ENCODE measurements around the gene FAM107B.

The FAM107B gene

DNA sequence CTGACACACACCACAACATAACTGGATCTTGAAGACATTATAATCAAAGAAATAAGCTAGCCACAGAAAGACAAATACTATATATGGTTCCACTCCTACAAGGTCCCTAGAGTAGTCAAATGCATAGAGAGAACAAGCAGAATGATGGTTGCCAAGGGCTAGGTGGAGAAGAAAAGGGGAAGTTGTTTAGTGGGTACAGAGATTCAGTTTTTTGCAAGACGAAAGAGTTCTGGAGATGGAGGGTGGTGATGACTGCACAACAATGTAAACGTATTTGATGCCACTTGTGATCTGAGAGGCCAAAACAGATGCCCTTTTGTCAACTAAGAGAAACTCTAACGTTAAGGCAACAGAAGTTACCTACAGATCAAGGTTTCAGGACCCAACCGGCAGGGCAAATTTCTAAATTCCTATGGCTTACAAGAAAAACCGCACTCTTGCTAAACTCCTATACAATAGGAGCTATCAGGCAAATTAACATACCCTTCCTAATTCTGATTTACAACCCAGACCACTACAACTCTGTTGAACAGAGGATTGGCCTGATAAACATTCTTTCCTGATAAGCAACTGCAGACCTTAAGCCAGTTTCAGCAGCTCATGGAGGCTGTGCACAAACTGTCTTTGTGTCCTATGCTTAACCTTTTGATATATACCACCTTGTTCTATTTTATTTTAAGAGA lies 69.0 kb downstream of the FAM107B start:
- TF ChIP-seq, protein P1, sequence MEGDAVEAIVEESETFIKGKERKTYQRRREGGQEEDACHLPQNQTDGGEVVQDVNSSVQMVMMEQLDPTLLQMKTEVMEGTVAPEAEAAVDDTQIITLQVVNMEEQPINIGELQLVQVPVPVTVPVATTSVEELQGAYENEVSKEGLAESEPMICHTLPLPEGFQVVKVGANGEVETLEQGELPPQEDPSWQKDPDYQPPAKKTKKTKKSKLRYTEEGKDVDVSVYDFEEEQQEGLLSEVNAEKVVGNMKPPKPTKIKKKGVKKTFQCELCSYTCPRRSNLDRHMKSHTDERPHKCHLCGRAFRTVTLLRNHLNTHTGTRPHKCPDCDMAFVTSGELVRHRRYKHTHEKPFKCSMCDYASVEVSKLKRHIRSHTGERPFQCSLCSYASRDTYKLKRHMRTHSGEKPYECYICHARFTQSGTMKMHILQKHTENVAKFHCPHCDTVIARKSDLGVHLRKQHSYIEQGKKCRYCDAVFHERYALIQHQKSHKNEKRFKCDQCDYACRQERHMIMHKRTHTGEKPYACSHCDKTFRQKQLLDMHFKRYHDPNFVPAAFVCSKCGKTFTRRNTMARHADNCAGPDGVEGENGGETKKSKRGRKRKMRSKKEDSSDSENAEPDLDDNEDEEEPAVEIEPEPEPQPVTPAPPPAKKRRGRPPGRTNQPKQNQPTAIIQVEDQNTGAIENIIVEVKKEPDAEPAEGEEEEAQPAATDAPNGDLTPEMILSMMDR (conservative IDR thresholded peaks at IDR 0.05; ENCODE audit: low read depth, low read length): no peak
- H3K4me3 ChIP-seq (ENCODE audit: low read depth, low read length): no peak overlapping the region
- DNase-seq (ENCODE audit: low read depth): no peak

DNA sequence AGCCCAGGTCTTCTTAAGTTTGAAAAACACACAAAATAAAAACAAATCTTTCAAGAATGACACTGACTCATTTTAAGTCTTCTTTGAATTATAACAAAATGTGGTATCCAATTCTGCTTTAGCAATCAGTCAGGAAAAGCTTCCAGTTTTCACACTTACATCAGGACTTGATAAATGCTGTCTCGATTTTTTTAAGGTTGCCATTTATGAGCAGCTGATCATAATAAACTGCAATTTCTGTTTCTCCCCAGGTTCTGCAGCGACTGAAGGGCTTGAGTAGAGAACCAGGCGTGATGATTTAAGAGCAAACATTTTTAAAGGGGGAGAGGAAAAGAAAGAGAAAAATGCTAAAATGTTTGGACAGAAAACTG lies 71.1 kb downstream of the FAM107B start:
- TF ChIP-seq, protein P1 (conservative IDR thresholded peaks at IDR 0.05; ENCODE audit: low read depth, low read length): no peak
- DNase-seq (ENCODE audit: low read depth): no peak
- no peak overlapping the region for H3K4me3 ChIP-seq (ENCODE audit: low read depth, low read length)

DNA sequence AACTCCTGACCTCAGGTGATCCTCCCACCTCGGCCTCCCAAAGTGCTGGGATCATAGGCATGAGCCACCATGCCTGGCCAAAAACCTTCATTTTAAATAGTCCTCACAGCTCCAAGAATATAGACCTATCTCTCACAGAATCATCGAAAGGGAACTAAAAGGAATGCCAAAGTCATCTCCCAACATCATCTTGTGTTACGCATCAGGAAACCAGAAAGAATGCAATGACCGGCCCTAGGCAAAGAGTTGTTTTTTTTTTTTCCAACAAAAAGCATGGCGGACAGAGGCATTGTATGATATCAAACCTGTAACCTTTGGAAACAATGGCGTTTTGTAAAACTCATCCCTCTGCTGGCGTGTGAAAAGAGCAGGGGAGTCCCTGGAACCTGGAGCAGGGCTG lies 73.2 kb downstream of the FAM107B start:
- no peak overlapping the region for H3K4me3 ChIP-seq (ENCODE audit: low read depth, low read length)
- TF ChIP-seq, protein P1 (conservative IDR thresholded peaks at IDR 0.05; ENCODE audit: low read depth, low read length): no peak
- no peak for DNase-seq (ENCODE audit: low read depth)

DNA sequence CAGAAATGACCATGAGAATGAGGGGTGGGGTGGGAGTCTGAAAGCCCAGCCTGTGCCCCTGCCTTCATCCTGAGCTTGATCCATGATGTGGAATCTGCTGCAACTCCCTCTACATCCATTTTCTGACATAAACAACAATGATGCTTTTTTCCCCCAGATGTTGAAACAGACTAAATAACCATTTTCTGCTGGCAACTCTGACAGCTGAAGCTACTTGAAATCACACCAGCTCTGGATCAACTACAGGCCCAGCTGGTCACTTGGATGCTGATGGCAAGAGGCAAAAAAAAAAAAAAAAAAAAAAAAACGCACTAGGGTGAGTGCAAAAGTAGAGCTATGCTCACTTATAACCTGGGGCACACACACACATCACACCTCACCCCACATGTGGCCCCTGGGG lies 74.2 kb downstream of the FAM107B start:
- no peak for DNase-seq (ENCODE audit: low read depth)
- TF ChIP-seq, protein P1 (conservative IDR thresholded peaks at IDR 0.05; ENCODE audit: low read depth, low read length): no peak
- H3K4me3 ChIP-seq (ENCODE audit: low read depth, low read length): no peak overlapping the region

DNA sequence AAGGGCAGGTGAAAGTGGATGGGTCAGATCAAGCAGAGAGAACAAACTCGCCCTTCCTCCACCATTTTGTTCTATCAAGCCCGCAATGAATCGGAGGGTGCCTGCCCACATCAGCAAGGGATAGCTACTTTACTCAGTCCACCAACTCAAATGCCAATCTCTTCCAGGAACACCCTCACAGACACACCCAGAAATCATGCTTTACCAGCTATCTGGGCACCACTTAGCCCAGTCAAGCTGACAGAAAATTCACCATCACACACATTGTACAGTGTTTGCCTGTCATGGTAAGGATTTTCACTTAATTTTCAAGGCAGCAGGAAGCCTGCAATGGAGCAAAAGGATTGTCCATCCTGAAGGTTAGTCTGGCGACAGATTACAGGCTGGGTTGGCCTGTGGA lies 75.2 kb downstream of the FAM107B start:
- TF ChIP-seq, protein P1 (conservative IDR thresholded peaks at IDR 0.05; ENCODE audit: low read depth, low read length): no peak
- DNase-seq (ENCODE audit: low read depth): no peak
- no peak overlapping the region for H3K4me3 ChIP-seq (ENCODE audit: low read depth, low read length)

DNA sequence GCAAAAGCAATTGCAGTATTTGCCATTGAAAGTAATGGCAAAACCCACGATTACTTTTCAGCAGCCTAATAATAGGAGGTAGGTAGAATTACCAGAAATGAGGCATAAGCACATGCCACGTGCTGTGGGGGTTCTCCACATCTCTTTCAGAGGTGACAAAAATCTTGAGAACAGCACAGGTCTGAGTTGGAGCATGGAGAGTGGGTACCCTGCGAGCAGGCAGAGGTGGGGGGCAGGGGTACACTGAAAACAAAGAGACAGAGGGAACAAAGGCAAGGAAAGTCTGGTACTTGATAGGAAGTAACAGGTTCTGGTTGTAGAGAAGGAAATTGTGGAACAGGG lies 75.9 kb downstream of the FAM107B start:
- DNase-seq (ENCODE audit: low read depth): no peak
- H3K4me3 ChIP-seq (ENCODE audit: low read depth, low read length): no peak overlapping the region
- TF ChIP-seq, protein P1 (conservative IDR thresholded peaks at IDR 0.05; ENCODE audit: low read depth, low read length): no peak

DNA sequence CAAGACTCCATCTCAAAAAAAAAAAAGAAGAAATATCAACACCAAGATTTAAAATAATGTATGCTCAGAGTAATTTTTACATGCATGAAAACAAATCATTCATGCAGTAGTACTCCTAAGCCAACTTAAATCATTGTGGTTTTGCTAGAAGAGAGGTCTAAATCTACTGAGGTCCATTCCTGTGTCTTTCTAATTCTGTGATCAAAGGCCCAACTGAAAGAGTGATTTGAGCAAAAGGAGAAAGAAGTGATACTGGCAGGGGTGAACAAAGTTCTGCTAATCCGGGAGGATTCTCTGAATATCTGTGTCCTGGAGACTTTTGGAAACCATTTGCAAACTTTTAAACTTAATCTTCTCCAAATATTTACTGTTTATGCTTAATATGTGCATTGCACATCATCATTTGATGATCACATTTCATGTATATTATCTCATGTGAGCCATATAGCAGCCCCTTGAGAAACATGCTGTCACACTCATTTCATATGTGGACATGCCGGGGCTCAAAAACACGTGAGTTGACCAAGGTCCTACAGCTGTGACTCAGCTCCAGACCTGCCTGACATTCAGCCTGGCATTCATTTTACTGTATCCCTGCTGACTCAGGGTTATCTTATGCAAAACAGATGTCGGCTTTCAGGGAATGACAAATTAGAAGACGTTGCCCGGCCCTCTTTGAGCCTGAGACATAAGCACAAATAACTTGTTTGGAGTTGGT lies 76.4 kb downstream of the FAM107B start:
- no peak overlapping the region for H3K4me3 ChIP-seq (ENCODE audit: low read depth, low read length)
- TF ChIP-seq, protein P1 (conservative IDR thresholded peaks at IDR 0.05; ENCODE audit: low read depth, low read length): no peak
- DNase-seq (ENCODE audit: low read depth): peak; percentile 10

Data from choroid plexus epithelial cell (primary cell).